LNCAP (cell line): ENCODE measurements around the gene EML1.

Experiments used
- TF ChIP-seq, protein P1 (sequence below): fragments of 450-650 bp; IDR thresholded peaks from 2 replicates; pipeline ENCODE4 v1.5.1; 2017; ENCODE audit warnings: mild to moderate bottlenecking

Gene EML1

DNA sequence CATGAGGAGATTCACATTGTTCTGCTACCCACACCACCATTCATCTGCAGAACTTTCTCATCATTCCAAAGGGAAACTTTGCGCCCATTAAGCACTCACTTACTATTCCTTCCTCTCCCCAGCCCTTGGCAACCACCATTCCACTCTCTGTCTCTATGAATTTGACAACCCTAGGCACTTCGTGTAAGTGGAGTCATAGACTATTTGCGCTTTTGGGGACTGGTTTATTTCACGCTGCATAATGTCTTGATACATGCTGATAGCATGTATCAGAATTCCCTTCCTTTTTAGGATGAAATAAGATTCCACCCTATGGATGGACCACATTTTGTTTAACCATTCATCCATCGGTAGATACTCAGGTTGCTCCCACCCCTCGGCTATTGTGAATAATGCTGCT is 4.5 kb upstream of the EML1 start:
- TF ChIP-seq, protein P1, sequence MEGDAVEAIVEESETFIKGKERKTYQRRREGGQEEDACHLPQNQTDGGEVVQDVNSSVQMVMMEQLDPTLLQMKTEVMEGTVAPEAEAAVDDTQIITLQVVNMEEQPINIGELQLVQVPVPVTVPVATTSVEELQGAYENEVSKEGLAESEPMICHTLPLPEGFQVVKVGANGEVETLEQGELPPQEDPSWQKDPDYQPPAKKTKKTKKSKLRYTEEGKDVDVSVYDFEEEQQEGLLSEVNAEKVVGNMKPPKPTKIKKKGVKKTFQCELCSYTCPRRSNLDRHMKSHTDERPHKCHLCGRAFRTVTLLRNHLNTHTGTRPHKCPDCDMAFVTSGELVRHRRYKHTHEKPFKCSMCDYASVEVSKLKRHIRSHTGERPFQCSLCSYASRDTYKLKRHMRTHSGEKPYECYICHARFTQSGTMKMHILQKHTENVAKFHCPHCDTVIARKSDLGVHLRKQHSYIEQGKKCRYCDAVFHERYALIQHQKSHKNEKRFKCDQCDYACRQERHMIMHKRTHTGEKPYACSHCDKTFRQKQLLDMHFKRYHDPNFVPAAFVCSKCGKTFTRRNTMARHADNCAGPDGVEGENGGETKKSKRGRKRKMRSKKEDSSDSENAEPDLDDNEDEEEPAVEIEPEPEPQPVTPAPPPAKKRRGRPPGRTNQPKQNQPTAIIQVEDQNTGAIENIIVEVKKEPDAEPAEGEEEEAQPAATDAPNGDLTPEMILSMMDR: no peak

GRCh38 chr14:99789581-99789980 is 3.6 kb upstream of the EML1 start:
- TF ChIP-seq, protein P1: no peak

DNA sequence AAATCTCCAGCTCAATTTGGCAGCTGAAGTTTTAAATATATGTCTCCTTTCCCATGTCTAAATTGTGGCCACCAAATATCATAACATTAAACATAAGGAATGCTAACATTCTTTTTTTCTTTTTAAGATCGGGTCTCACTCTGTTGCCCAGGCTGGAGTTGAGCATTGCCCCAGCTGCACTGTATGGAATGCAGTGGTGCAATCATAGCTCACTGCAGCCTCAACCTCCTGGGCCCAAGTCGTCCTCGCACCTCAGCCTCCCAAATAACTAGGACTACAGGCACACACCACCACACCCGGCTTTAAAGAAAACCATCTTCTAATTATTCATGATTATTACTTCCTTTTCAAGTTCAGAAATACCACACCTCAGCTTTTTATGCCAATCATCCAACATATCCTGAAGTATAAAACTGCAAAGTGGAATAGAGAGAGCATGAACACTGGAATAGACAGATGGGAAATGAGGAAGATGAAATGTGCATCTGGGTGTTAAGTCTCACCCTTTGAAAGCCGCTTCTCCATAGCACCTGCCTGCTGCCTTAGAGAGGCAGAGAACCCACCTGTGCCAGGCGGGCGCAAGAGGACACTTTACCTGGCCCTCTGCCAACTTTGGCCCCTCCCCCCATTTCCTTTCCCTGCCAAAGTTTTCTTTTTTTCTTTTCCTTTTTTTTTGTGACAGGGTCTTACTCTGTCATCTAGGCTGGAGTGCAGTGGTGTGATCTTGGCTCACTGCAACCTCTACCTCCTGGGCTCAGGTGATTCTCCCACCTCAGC is 2.8 kb upstream of the EML1 start:
- TF ChIP-seq, protein P1: no peak

GRCh38 chr14:99790978-99791376 is 2.2 kb upstream of the EML1 start:
- TF ChIP-seq, protein P1: no peak

DNA sequence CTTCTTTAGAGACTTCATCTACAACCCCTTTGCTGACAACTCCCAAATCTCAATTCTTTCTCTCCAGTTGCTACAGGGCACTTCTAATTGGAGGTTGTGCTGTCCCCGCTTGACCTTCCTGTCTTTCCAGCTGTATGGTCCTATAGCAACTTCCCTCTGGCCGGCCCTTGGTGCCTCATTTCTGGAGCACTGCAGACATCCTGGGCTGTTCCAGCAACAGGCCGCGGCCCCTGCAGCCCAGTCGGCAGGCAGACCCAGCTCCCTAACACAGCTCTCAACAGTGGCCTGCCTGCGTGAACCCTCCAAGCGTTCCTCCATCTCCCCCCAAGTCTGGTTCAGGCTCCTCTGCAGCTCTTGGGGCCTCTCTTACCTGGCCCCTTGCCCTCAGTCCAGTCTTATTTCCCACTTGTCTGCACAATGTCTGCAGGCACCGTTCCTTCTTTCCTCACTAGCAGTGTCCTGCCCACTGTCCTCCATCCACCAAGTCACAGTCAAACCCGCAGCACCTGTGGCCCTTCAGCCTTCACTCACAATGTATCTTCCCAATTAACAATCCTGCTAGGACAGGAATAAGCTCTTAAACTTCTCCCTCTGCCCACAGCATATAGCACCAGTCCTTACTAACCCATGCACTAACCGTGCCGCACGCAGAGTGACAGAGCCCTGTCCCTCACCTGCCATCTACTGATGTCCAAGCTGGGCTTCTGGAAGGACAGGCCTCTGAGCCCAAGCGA is 1.6 kb upstream of the EML1 start:
- TF ChIP-seq, protein P1: no peak

DNA sequence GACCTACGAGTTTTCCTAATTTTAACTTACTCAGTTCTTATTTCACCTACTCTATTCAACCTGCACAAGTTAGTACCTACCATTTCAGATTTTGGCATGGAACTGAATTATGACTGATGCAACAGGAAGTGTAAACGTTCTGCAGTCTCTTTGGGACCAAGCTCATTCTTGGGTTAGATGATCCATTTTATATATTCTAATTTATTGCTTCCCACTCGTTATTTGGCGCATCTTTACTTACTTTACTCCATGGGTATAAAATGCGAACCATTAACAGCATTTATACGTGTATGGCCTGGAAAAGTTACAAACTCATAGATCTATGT is 1.0 kb upstream of the EML1 start:
- TF ChIP-seq, protein P1: no peak

- TF ChIP-seq, protein P1: no peak
These were observed 531 bp upstream of the EML1 start for GRCh38 chr14:99792551-99793212.
